ENCODE measurements around the gene ARMC6. TPM values are rescaled to one million over a fixed set of nuclear protein-coding genes. Genes with fewer than 3 reads are reported as not detected.

The ARMC6 gene
- total RNA-seq, 1 donor from 2014 or later: 48.1 TPM

- TF ChIP-seq CTCF (conservative IDR thresholded peaks at IDR 0.05; ENCODE audit: low read depth, low read length): no peak
- DNase-seq (ENCODE audit: low read depth): no peak
- no peak overlapping the region for H3K4me3 ChIP-seq (ENCODE audit: low read depth, low read length)
Observed at GRCh38 chr19:19107654-19108053, 74.3 kb downstream of the ARMC6 start.

Other genes starting within 250 kb of the ARMC6 start
- gene COMP, start 242.3 kb upstream of the ARMC6 start, total RNA-seq: not detected in 2 replicates
- 46.5 and 63.7 TPM in 2 replicates for gene UPF1, start 201.6 kb upstream of the ARMC6 start, total RNA-seq
- gene CERS1, start 137.4 kb upstream of the ARMC6 start, total RNA-seq: 0.87 and 2.0 TPM in 2 replicates
- gene COPE, start 114.2 kb upstream of the ARMC6 start, total RNA-seq: 312 and 318 TPM in 2 replicates
- 48.6 and 58.5 TPM in 2 replicates for gene DDX49, start 113.9 kb upstream of the ARMC6 start, total RNA-seq
- 85.9 and 106 TPM in 2 replicates for gene HOMER3, start 92.4 kb upstream of the ARMC6 start, total RNA-seq
- 23.7 and 24.8 TPM in 2 replicates for gene SUGP2, start 86 bp upstream of the ARMC6 start, total RNA-seq
- 2.2 and 2.9 TPM in 2 replicates for gene SLC25A42, start 30.4 kb downstream of the ARMC6 start, total RNA-seq
- 32.6 TPM in 2 replicates for gene TMEM161A, start 104.9 kb downstream of the ARMC6 start, total RNA-seq
- not detected in 2 replicates for gene MEF2B, start 136.7 kb downstream of the ARMC6 start, total RNA-seq
- 26.0 and 27.4 TPM in 2 replicates for gene BORCS8, start 158.5 kb downstream of the ARMC6 start, total RNA-seq
- 87.5 and 95.8 TPM in 2 replicates for gene RFXANK, start 158.7 kb downstream of the ARMC6 start, total RNA-seq
- 25.9 and 28.5 TPM in 2 replicates for gene NR2C2AP, start 169.8 kb downstream of the ARMC6 start, total RNA-seq
- gene NCAN, start 178.4 kb downstream of the ARMC6 start, total RNA-seq: not detected in 2 replicates
- gene TM6SF2, start 239.7 kb downstream of the ARMC6 start, total RNA-seq: not detected in 2 replicates

All from epithelial cell of proximal tubule (primary cell).